PC-3 (cell line): Measurements from ENCODE around the gene IFNAR1. TPM values are rescaled to one million over a fixed set of nuclear protein-coding genes. Genes with fewer than 3 reads are reported as not detected.

ENCODE experiments used
- ATAC-seq: fragments of 200-7000 bp; cut with Tn5 transposase; 2 replicates; pipeline ENCODE4 v1.9.1; 2020; ENCODE audit warnings: mild to moderate bottlenecking, moderate library complexity
- BruUV-seq: library from RNA; stranded (reverse); fragments of 400-500 nt; replicated peaks from 2 replicates; lab custom pipeline; 2021; lab: Mats Ljungman, UMichigan
- CTCF ChIA-PET: fragments of 300-600 bp; sonication (Branson Sonifier 250); formaldehyde crosslinking; loops from one replicate; lab custom pipeline; 2022; ENCODE audit warnings: antibody characterized with exemption; lab: Charles Lee
- POLR2A ChIA-PET: fragments of 300-600 bp; sonication (Branson Sonifier 250); formaldehyde crosslinking; loops from one replicate; lab custom pipeline; 2022; ENCODE audit warnings: antibody characterized with exemption; ENCODE audit not compliant: unreplicated experiment; lab: Charles Lee
- DNase-seq: peaks from one replicate; pipeline ENCODE4 v3.0.0-alpha.2; 2015
- H2AFZ ChIP-seq: fragments of 300-600 bp; sonication (generic); 2 replicates; pipeline ENCODE4 v1.6.0; 2016; ENCODE audit warnings: antibody characterized with exemption, low read length
- H3F3A ChIP-seq: fragments of 300-600 bp; sonication (generic); one replicate; pipeline ENCODE4 v1.6.0; 2017; ENCODE audit warnings: antibody characterized with exemption, low read length, control low read depth, mild to moderate bottlenecking; ENCODE audit not compliant: unreplicated experiment
- H3K27ac ChIP-seq: fragments of 300-600 bp; sonication (generic); 2 replicates; pipeline ENCODE4 v1.5.1; 2016; ENCODE audit warnings: mild to moderate bottlenecking, low read length
- H3K27me3 ChIP-seq: fragments of 300-600 bp; sonication (generic); 2 replicates; pipeline ENCODE4 v1.6.1; 2016; ENCODE audit warnings: low read length, mixed read lengths
- H3K36me3 ChIP-seq: fragments of 300-600 bp; sonication (generic); 2 replicates; pipeline ENCODE4 v1.6.1; 2016; ENCODE audit warnings: low read depth, mixed run types, low read length, mixed read lengths
- H3K4me1 ChIP-seq: fragments of 300-600 bp; sonication (generic); 2 replicates; pipeline ENCODE4 v1.5.1; 2016; ENCODE audit warnings: low read length; ENCODE audit not compliant: insufficient read depth
- H3K4me2 ChIP-seq: fragments of 300-600 bp; sonication (generic); 2 replicates; pipeline ENCODE4 v1.6.0; 2016; ENCODE audit warnings: low read length
- H3K4me3 ChIP-seq: fragments of 300-600 bp; sonication (generic); 2 replicates; pipeline ENCODE4 v1.5.1; 2016; ENCODE audit warnings: mild to moderate bottlenecking, low read length, mixed read lengths
- H3K79me2 ChIP-seq: fragments of 300-600 bp; sonication (generic); 2 replicates; pipeline ENCODE4 v1.6.1; 2017; ENCODE audit warnings: low read length, mixed read lengths
- H3K9ac ChIP-seq: fragments of 300-600 bp; sonication (generic); 2 replicates; pipeline ENCODE4 v1.6.0; 2016; ENCODE audit warnings: mild to moderate bottlenecking, low read length
- H3K9me2 ChIP-seq: fragments of 300-600 bp; sonication (generic); replicated peaks from 2 replicates; pipeline ENCODE4 v1.6.1; 2016; ENCODE audit warnings: mixed run types, low read length, mixed read lengths
- H3K9me3 ChIP-seq: fragments of 300-600 bp; sonication (generic); 2 replicates; pipeline ENCODE4 v1.6.1; 2016; ENCODE audit warnings: low read length, mixed read lengths
- H4K20me1 ChIP-seq: fragments of 300-600 bp; sonication (generic); 2 replicates; pipeline ENCODE4 v1.6.1; 2016; ENCODE audit warnings: low read length, mixed read lengths
- CTCF ChIP-seq: fragments of 300-600 bp; sonication (generic); conservative IDR thresholded peaks from 2 replicates; pipeline ENCODE4 v1.5.1; 2017; ENCODE audit warnings: antibody characterized with exemption, low read depth, mild to moderate bottlenecking, low read length
- EZH2 ChIP-seq: fragments of 300-600 bp; sonication (generic); IDR thresholded peaks from one replicate; pipeline ENCODE4 v1.6.1; 2017; ENCODE audit warnings: antibody characterized with exemption, mild to moderate bottlenecking, low read length; ENCODE audit not compliant: unreplicated experiment
- EZH2phosphoT487 ChIP-seq: fragments of 300-600 bp; sonication (generic); IDR thresholded peaks from 2 replicates; pipeline ENCODE4 v1.6.1; 2018; ENCODE audit warnings: mild to moderate bottlenecking, antibody characterized with exemption, low read length, borderline replicate concordance
- intact Hi-C: fragments of 100-400 bp; cut with micrococcal nuclease; formaldehyde crosslinking; loops from 2 replicates; pipeline ENCODE4 v1.9.0; 2023
- total RNA-seq: library from RNA; depleted of rRNA; stranded (reverse); fragments of >200 nt; gene quantifications from 2 replicates; pipeline ENCODE4 v1.2.3, GENCODE V29; 2014

The IFNAR1 gene
- total RNA-seq, 1 experiment from 2014 or later: 13.2 TPM

DNA sequence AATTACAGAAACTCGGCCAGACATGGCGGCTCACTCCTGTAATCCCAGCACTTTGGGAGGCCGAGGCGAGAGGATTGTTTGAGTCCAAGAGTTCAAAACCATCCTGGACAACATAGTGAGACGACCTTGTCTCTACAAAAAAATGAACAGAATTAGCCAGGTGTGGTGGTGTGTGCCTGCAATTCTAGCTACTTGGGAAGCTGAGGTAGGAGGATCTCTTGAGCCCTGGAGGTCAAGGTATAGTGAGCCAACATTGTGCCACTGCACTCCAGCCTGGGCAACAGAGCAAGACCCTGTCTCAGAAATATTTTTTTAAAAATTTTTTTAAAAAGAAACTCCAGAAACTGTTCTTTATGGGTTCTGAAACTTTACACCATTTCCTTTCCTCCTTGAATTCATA is 40.1 kb downstream of the IFNAR1 start:
- ATAC-seq (no peak), DNase-seq (no peak)
- ChIA-PET POLR2A (no interaction called here), CTCF (no interaction called here)
- Histone ChIP-seq H3K27ac (no peak overlapping the region), H3K4me3 (no peak overlapping the region), H3K4me1 (peaks cover 22% of the 10 kb centered on the region), H3F3A (no peaks in the 10 kb centered on the region), H3K9ac (no peak overlapping the region), H3K4me2 (no peak overlapping the region), H3K9me3 (peaks cover 20% of the 10 kb centered on the region), H3K27me3 (no peaks in the 10 kb centered on the region), H4K20me1 (no peaks in the 10 kb centered on the region), H3K79me2 (no peaks in the 10 kb centered on the region), H2AFZ (no peak overlapping the region), H3K36me3 (peaks cover 12% of the 10 kb centered on the region; the same call in 1 of the 2 replicates), H3K9me2 (no peaks in the 10 kb centered on the region)
- no TSS peak for BruUV-seq
- no peak for TF ChIP-seq EZH2phosphoT487
- no peak for TF ChIP-seq CTCF
- no peak for TF ChIP-seq EZH2
- intact Hi-C loops: no loop called here

- H3K4me3 ChIP-seq: no peak overlapping the region
- H3K9ac ChIP-seq: no peak overlapping the region
- ChIA-PET CTCF (no interaction called here), POLR2A (no interaction called here)
- no peak for DNase-seq
- no peaks in the 10 kb centered on the region for H3K9me2 ChIP-seq
- no peak overlapping the region for H2AFZ ChIP-seq
- no peaks in the 10 kb centered on the region for H3K79me2 ChIP-seq
- no peak overlapping the region for H3K4me2 ChIP-seq
- peaks cover 12% of the 10 kb centered on the region; the same call in 1 of the 2 replicates for H3K36me3 ChIP-seq
- H3K4me1 ChIP-seq: no peaks in the 10 kb centered on the region
- ATAC-seq: no peak
- no peak overlapping the region for H3K27ac ChIP-seq
- TF ChIP-seq EZH2 (no peak), CTCF (no peak), EZH2phosphoT487 (no peak)
- peaks cover 20% of the 10 kb centered on the region for H3K9me3 ChIP-seq
- H3K27me3 ChIP-seq: no peaks in the 10 kb centered on the region
- intact Hi-C loops: no loop called here
- no peaks in the 10 kb centered on the region for H4K20me1 ChIP-seq
- H3F3A ChIP-seq: no peaks in the 10 kb centered on the region
- no TSS peak for BruUV-seq
These were observed 42.7 kb downstream of the IFNAR1 start for GRCh38 chr21:33367309-33367973.

DNA sequence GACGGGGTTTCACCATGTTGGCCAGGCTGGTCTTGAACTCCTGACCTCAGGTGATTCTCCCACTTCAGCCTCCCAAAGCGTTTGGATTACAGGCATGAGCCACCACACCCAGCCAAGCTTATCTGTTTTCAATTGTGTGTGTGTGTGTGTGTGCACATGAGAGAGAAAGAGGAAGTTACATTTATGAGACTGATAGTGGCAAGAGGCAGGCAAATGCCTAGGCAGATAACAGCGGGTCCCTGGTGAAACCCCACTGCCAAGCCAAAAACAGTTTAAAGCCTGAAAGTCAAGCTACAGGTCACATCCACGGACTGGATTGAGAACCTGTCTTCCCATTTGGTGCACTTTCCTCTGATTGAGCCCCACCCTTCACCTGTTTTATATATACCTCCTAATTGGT is 43.4 kb downstream of the IFNAR1 start:
- Histone ChIP-seq H4K20me1 (no peaks in the 10 kb centered on the region), H3K9ac (no peak overlapping the region), H3K36me3 (peaks cover 12% of the 10 kb centered on the region; the same call in 1 of the 2 replicates), H3K27me3 (no peaks in the 10 kb centered on the region), H3K9me2 (no peaks in the 10 kb centered on the region), H2AFZ (no peak overlapping the region), H3K4me3 (no peak overlapping the region), H3K9me3 (peaks cover 20% of the 10 kb centered on the region), H3K4me2 (no peak overlapping the region), H3K27ac (no peak overlapping the region), H3K79me2 (no peaks in the 10 kb centered on the region), H3F3A (no peaks in the 10 kb centered on the region), H3K4me1 (peaks cover under 1% of the 10 kb centered on the region; the same call in 1 of the 2 replicates)
- no peak for ATAC-seq
- no TSS peak for BruUV-seq
- no peak for DNase-seq
- intact Hi-C loops: no loop called here
- TF ChIP-seq EZH2 (no peak), EZH2phosphoT487 (no peak), CTCF (no peak)
- ChIA-PET CTCF (no interaction called here), POLR2A (no interaction called here)
